Activated T-cell treated with anti-CD3 and anti-CD28 coated beads, Interleukin-2, amount 50 U/mL, for 72 hours (primary cell): ENCODE data around the gene ABCC3. TPM values are rescaled to one million over a fixed set of nuclear protein-coding genes. Genes with fewer than 3 reads are reported as not detected.

Experiments
- ATAC-seq, 2 donors: fragments of 150-1000 bp; cut with Tn5 transposase; replicated peaks in 1 of 2; 2 replicates each; pipeline ENCODE4 v1.10.0; 2021; ENCODE audit warnings: moderate library complexity in 2 of 2, mild to moderate bottlenecking in 1 of 2
- DNase-seq, 2 donors: peaks; one replicate each; pipeline ENCODE4 v3.0.0; 2021 to 2022; ENCODE audit warnings: mixed read lengths in 1 of 2
- H3K27ac Mint-ChIP-seq: one replicate; pipeline ENCODE4 v1.8.0; 2022; ENCODE audit warnings: mild to moderate bottlenecking, moderate library complexity, mixed read lengths
- H3K27me3 Mint-ChIP-seq: one replicate; pipeline ENCODE4 v1.8.0; 2022; ENCODE audit warnings: low read depth, mixed read lengths
- H3K36me3 Mint-ChIP-seq, 2 donors: one replicate each; pipeline ENCODE4 v1.8.0; 2022; ENCODE audit warnings: mixed read lengths in 2 of 2, mild to moderate bottlenecking in 1 of 2; ENCODE audit not compliant: insufficient read depth in 2 of 2
- H3K4me1 Mint-ChIP-seq: one replicate; pipeline ENCODE4 v1.8.0; 2022; ENCODE audit warnings: low read depth, mixed read lengths
- H3K4me3 Mint-ChIP-seq, 2 donors: one replicate each; pipeline ENCODE4 v1.8.0; 2022; ENCODE audit warnings: mild to moderate bottlenecking in 2 of 2, mixed read lengths in 2 of 2, moderate library complexity in 2 of 2
- H3K9me3 Mint-ChIP-seq, 2 donors: one replicate each; pipeline ENCODE4 v1.8.0; 2022; ENCODE audit warnings: mixed read lengths in 2 of 2
- total RNA-seq, 2 donors: library from RNA; stranded (reverse); gene quantifications; one replicate each; pipeline ENCODE4 v1.2.3, GENCODE V29; 2022

ABCC3 gene
- total RNA-seq, 2 donors from 2014 or later = not detected

DNA sequence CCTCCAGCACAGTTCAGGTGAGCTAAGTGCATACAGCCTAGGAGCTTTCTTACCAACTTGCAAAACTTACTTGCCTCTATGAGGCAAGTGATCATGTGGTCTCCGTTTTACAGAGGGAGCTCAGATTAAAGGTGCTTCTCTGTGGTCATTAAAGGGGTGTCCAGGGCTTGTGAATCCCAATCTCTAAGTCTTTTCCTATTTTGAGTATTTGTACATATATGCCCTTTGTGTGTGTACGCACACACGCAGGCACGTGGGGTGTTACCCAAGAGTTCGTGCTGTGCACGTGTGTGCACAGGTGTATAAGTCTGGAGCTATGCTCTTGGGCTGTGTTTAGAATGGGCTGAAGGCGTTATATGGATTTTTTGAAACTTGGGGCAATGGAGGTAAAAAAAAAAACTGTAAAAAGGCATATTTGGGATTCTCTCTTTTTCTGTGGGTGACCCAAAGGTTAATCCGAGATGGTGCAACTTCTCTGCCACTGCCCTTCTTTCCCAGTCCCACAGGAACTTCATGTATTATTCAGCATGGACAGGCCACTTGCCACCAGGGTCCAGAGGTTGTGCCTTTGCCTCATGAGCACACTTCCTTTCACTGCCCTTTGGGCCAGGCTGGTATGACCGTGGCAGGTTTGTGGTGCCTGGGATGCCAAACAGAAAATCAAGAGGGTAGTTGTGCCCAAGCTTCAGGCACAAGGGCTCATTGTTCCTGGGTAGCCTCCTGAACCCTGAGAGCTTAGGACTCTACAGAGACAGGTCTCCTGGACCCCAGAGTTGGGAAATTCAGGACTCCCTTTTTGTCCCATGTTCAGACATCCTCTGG is 1.5 kb downstream of the ABCC3 start:
- peaks cover 59% of the 10 kb centered on the region for H3K27me3 Mint-ChIP-seq
- H3K4me3 Mint-ChIP-seq = no peak overlapping the region
- H3K36me3 Mint-ChIP-seq = no peaks in the 10 kb centered on the region
- H3K27ac Mint-ChIP-seq = no peak overlapping the region
- DNase-seq (no peak), ATAC-seq (no peak)
- H3K9me3 Mint-ChIP-seq = no peaks in the 10 kb centered on the region
- no peaks in the 10 kb centered on the region for H3K4me1 Mint-ChIP-seq

DNA sequence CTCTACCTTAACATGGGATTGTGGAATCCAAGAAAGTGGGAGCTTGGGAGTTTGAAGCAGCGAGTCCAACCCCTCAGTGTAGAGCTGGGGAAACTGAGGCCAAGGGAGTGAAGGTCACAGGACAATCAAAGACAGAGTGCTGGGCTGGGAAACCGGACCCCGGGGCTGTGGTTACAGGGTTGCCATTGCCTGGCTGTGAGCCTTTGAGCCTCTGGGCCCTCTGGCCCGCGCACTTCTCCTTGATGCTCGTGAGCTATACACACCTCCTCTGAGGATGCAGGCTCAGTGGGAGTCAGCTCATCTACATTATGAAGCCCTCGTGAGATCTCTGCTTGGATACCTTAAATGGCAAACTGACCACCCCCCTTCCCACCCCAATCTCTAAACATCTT is 2.1 kb downstream of the ABCC3 start:
- H3K4me1 Mint-ChIP-seq = no peaks in the 10 kb centered on the region
- peaks cover 55% of the 10 kb centered on the region for H3K27me3 Mint-ChIP-seq

DNA sequence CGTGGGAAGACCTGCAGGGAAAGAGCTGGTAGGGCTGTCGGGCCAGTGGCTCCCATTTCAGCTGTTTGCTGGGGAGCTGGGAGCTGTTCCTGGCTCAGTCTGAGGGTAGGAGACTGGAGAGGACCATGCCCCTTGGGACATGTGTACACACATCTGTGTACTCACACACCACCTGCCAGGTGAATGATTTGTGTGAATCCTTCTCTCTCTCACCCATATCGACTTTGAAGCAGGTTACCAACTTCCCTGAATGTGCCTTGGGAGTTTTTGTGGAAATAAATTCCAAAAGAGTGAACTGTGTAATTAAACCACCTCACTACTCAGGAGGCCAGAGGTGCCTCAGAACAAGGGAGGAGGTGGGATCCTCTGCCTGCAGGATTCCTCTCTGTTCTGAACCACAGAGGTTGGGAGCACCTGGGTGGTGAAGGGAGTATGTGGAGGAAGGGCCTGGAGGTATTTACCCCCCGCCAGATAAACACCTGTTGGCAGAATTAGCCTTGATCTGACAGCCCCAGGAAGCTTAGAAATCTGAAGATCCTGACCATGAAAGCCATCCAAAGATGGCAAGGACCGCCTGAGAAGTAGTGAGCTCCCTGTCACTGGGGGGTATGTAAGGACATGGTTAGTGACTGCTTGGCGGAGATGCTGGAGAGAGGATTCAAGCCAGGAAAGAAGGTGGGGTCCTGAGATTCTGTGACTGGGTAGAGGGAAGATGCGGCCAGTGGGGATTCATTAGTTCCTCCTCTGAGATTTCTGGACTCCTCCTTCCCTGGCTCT is 3.3 kb downstream of the ABCC3 start:
- no peak overlapping the region for H3K4me3 Mint-ChIP-seq
- H3K36me3 Mint-ChIP-seq = no peaks in the 10 kb centered on the region
- DNase-seq (no peak), ATAC-seq (no peak)
- no peaks in the 10 kb centered on the region for H3K4me1 Mint-ChIP-seq
- H3K9me3 Mint-ChIP-seq = no peaks in the 10 kb centered on the region
- peaks cover 42% of the 10 kb centered on the region for H3K27me3 Mint-ChIP-seq
- no peak overlapping the region for H3K27ac Mint-ChIP-seq

More for the DNA sequence above, 2.1 kb downstream of the ABCC3 start:
- no peak overlapping the region for H3K27ac Mint-ChIP-seq
- H3K36me3 Mint-ChIP-seq = no peaks in the 10 kb centered on the region
- DNase-seq (no peak), ATAC-seq (no peak)
- no peaks in the 10 kb centered on the region for H3K9me3 Mint-ChIP-seq
- H3K4me3 Mint-ChIP-seq = no peak overlapping the region

- H3K9me3 Mint-ChIP-seq = no peaks in the 10 kb centered on the region
Observed at GRCh38 chr17:50638606-50638965, 3.9 kb downstream of the ABCC3 start.

GRCh38 chr17:50638966-50639713 is 4.5 kb downstream of the ABCC3 start:
- H3K36me3 Mint-ChIP-seq = no peaks in the 10 kb centered on the region
- H3K4me3 Mint-ChIP-seq = no peak overlapping the region
- peaks cover 31% of the 10 kb centered on the region for H3K27me3 Mint-ChIP-seq
- H3K9me3 Mint-ChIP-seq = no peaks in the 10 kb centered on the region
- no peak overlapping the region for H3K27ac Mint-ChIP-seq
- DNase-seq (no peak), ATAC-seq (no peak)
- H3K4me1 Mint-ChIP-seq = no peaks in the 10 kb centered on the region

More at GRCh38 chr17:50638606-50638965, 3.9 kb downstream of the ABCC3 start:
- DNase-seq (no peak), ATAC-seq (no peak)
- Mint-ChIP-seq H3K4me1 (no peaks in the 10 kb centered on the region), H3K27ac (no peak overlapping the region), H3K27me3 (peaks cover 37% of the 10 kb centered on the region), H3K4me3 (no peak overlapping the region), H3K36me3 (no peaks in the 10 kb centered on the region)

DNA sequence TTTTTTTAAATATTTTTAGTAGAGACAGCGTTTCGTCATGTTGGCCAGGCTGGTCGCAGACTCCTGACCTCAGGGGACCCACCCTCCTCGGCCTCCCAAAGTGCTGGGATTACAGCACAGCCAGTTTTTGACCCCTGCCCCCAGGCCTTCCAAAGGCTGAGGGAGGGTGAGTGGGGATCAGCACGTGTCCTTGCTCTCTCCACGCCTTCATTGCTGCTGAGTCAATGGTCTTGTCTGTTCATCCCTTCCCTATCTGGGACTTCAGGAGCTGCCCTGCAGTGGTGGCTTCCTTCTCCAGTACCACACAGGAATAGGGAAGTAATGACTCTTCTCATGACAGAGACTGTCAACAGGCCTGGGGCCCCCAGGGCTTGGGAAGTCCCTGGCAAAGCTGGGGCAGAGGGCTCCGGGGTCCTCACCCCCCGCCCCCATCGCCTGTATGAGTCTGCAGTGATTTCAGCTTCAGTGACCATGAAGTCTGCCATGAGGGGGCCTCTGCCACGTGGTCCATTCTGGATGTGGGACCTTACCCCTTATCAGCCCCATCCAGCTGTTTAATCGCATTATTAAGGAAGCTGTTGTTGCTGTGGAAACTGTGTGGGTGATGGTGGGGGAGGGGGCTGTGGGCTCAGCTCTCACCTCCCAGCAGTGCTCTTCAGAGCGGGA is 6.1 kb downstream of the ABCC3 start:
- no peaks in the 10 kb centered on the region for H3K36me3 Mint-ChIP-seq
- ATAC-seq = no peak
- H3K27me3 Mint-ChIP-seq = peaks cover 26% of the 10 kb centered on the region
- H3K9me3 Mint-ChIP-seq = no peaks in the 10 kb centered on the region
- no peak for DNase-seq
- H3K27ac Mint-ChIP-seq = no peak overlapping the region
- no peaks in the 10 kb centered on the region for H3K4me1 Mint-ChIP-seq
- no peak overlapping the region for H3K4me3 Mint-ChIP-seq

DNA sequence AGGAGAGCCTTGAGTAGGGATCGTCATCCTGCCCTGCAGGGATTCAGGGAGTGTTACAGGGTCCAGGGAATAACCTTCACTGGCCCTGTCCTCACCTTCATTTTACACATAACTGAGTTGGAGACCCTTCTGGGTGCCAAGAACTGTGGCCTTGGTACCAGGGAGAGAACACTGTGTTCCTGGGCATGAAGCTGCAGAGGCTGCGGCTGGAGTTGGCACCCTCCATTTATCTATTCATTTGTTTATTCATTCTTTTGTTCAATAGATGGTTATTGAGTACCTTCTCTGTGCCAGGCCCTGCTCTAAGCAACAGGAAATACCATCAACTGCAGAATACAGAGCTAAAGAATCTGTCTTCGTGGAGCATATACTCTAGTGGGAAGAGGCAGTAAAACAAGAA is 6.7 kb downstream of the ABCC3 start:
- Mint-ChIP-seq H3K9me3 (no peaks in the 10 kb centered on the region), H3K36me3 (no peaks in the 10 kb centered on the region), H3K4me1 (no peaks in the 10 kb centered on the region), H3K27me3 (peaks cover 26% of the 10 kb centered on the region), H3K27ac (no peak overlapping the region), H3K4me3 (no peak overlapping the region)
- ATAC-seq (no peak), DNase-seq (no peak)

DNA sequence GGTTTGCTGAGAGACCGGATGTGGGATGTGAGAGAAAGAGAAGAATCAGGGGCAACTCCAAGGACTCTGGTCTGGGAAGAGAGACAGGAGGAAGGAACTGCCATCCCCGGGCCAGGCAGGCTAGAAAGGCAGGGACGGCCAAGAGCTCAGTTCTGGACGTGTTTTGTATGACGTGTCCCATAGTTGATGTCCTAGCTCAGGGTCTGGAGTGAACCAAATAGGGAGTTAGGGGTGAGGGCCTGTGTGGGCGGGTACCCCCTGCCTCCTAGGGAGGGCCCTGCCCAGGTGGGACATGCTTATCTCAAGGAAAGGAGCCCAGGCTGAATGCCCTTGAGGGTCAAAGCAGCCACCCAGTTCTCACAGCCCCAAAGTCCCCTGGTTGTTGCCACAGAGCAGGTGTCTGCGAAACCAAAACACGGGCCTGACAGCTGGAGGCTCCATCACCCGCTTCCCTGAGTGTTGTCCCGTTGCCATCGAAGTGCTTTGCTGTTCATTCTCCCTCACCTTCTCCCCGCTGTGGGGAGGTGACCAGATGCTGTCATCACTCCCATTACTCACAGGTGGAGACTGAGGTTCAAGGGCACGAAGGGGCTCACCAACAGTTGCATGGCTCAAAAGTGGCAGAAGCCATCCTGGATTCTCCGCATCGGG is 7.5 kb downstream of the ABCC3 start:
- Mint-ChIP-seq H3K9me3 (no peaks in the 10 kb centered on the region), H3K27ac (no peak overlapping the region), H3K36me3 (no peaks in the 10 kb centered on the region), H3K27me3 (peaks cover 22% of the 10 kb centered on the region), H3K4me1 (no peaks in the 10 kb centered on the region), H3K4me3 (no peak overlapping the region)
- ATAC-seq = no peak
- DNase-seq = no peak

DNA sequence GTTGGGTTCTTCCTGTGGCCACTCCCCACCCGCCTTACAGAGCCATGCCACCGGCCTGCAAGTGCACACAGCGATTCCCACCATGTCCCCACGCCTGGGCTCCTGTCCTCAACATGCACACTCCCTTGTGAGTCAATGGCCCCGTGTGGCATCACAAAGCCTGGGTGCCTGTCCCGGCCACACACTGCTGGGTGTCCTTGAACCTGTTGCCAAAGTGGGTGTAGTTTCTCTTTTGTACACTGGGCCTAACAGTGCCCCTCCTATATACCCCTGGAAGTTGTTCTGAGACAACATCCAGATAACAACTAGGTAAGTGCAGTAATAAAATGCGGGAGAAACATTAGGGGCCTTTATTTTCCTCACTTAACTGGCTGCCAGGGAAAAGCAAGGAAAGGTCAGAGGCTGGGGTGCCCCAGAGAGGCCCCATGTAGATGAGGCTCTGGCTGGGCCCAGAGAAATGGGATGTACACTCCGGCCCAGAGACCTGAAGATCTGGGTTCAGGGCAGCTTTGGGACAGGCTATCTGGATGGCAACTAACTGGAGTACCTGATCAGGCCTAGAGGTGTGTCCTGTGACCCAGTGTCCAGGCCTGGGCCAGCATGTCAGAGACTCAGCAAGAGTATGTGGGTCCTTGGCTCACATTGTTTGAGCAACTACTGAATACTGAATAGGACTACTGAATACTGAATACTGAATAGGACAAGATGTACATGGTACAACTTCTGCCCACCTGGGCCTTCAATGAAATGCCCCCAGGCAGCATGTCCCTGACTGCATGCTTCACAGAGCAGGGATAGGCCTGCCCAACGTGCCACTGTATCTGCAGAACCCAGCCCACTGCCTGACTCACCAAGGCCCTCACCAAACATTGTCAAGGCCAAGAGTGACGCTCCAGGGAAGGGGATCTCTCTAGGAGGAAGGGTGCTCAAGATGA is 8.3 kb downstream of the ABCC3 start:
- no peaks in the 10 kb centered on the region for H3K36me3 Mint-ChIP-seq
- no peak overlapping the region for H3K4me3 Mint-ChIP-seq
- no peaks in the 10 kb centered on the region for H3K9me3 Mint-ChIP-seq
- DNase-seq (no peak), ATAC-seq (no peak)
- no peak overlapping the region for H3K27ac Mint-ChIP-seq
- H3K4me1 Mint-ChIP-seq = no peaks in the 10 kb centered on the region
- peaks cover 17% of the 10 kb centered on the region for H3K27me3 Mint-ChIP-seq

DNA sequence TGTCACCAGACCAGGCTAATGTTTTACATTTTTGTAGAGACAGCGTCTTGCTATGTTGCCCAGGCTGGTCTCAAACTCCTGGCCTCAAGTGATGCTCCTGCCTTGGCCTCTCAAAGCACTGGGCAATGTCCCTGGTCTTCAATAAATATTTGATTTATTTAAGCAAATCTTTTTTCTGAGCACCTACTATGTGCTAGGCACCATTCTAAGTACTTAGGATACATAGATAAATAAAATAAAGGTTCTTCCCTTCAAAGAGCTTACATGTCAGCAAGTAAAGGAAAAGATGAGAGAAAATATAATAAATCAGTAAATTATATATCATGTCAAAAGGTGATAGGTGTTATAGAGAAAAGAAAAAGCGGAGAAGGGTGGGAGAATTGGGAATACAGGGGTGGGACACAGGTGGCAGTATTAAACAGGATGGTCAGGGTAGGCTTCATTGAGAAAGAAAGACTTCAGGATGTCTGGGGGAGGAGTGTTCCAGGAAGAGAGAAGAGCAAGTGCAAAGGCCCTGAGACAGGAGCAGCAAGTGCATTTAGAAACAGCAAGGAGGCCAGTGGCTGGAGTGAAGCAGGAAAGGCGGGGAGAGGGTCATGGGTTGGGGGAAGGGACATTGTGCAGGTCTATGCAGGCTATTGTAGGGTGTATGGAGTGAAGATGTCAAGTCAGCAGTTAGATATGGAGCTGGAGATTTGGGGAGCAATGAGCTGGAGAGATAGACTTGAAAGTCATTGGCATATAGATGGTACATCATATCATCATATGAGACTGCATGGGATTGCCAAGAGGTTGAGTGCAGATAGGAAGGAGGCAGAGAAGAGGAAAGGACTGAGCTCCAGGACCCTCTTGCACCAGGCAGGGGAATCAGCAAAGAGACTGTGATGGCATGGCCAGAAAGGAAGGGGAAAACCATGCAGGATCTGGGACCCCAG is 11.3 kb downstream of the ABCC3 start:
- ATAC-seq (no peak), DNase-seq (no peak)
- H3K4me1 Mint-ChIP-seq = no peaks in the 10 kb centered on the region
- H3K36me3 Mint-ChIP-seq = no peaks in the 10 kb centered on the region
- no peak overlapping the region for H3K4me3 Mint-ChIP-seq
- peaks cover 20% of the 10 kb centered on the region for H3K27me3 Mint-ChIP-seq
- H3K27ac Mint-ChIP-seq = no peak overlapping the region
- no peaks in the 10 kb centered on the region for H3K9me3 Mint-ChIP-seq

GRCh38 chr17:50647187-50647586 is 12.5 kb downstream of the ABCC3 start:
- Mint-ChIP-seq H3K4me1 (no peaks in the 10 kb centered on the region), H3K27me3 (peaks cover 20% of the 10 kb centered on the region), H3K27ac (no peak overlapping the region), H3K4me3 (no peak overlapping the region), H3K9me3 (no peaks in the 10 kb centered on the region), H3K36me3 (no peaks in the 10 kb centered on the region)
- DNase-seq = no peak
- no peak for ATAC-seq
